ENCODE results near the gene PARP11.
"Not testable (repeated sequence)": the region's sequence is repeated elsewhere in the genome, so short reads cannot be mapped to it uniquely, and the experiment has no call there.

Gene PARP11

DNA sequence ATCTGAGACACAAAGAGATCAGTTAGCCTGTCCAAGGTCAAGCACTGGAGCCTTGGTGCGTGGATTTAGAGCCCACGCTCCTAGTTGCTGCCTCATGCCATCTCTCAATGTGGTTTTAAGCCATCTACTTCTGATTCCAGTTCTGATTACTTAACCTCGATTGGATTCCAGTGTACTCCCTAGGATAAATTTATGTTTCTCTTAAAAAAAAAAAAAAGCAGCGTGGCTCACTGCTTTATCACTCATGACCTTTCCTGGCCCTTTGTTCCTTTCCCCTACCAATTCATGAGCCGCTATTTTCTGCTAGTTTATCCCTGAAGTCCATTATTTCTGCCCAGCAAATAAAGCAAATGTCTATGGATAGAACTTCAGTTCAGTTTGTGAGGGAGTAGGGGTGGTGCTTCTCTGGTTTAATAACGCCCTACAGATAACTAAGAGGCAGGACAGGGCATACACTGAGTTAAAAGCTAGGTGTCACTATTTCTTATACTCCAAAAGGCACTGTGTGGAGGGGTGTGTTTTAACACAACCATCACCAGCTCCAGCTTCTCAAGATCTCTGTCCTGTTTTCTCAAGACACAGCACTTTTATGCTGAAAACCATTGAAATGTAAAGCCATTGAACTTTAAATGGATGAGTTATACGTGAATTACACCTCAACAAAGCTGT, 9.8 kb upstream of the PARP11 start:
- DNase-seq (ENCODE audit: low spot score) = peak; percentile 41

DNA sequence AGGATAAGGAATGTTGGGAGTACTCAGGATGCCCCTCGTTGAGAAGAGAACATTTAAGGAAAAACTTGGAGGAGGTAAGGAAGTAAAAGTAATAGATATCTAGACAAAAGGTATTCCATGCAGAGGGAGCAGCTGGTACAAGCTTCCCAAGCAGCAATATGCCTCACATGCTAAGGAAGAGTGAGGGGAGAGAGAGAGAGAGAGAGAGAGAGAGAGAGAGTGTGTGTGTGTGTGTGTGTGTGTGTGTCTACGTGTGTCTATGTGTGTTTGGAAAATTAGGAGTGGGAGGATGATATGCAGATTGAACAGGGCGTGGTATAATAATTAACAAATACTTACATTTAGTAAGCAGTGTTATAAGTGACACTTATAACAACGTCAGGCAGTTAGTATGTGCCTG, 9.2 kb upstream of the PARP11 start:
- no peak for DNase-seq (ENCODE audit: low spot score)

DNA sequence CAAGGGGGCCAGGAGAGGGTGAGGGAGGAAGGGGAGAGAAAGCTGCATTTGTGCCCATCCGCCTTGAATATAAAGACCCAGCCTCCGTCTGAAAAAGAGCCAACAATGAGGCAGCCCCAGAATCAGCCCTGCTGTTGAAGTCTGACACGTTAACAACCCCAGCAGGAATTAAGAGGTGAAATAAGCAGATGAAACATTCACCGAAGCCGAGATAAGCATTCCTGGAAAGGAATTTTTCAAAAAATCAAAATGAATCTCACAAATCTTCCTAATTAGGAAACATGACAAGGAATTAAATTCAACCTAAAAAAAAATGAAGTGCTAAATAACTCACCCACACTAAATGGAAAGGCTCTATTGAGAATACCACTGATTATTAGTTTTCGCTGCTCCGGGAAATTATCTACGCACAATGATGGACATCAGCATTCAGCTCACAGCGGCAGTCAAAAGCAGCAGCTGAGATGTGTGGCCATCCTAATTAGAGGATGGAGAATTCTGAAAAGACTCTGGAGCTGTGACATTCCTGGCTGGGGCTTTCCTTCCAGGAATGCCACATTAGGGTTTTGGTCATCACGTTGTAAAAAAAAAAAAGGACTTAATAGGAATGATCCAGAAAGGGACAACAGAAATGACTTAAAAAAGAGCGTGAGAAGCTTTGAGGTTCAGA, 8.2 kb upstream of the PARP11 start:
- no peak for DNase-seq (ENCODE audit: low spot score)

DNA sequence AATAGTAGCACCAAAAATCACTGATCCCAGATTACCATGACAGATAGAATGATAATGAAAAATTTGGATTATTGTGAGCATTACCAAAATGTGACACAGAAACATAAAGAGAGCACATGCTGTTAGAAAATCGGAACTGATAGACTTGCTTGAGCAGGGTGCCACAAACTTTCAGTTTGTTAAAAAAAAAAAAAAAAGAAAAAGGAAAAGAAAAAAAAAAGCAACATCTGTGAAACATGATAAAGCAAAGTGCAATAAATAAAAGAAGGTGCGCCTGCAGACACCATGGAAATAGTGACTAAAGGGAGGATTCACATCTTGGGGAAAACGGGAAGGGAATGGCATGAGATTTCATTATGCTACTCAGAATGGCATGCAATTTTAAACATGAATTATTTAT, 6.6 kb upstream of the PARP11 start:
- DNase-seq (ENCODE audit: low spot score) = no peak

DNA sequence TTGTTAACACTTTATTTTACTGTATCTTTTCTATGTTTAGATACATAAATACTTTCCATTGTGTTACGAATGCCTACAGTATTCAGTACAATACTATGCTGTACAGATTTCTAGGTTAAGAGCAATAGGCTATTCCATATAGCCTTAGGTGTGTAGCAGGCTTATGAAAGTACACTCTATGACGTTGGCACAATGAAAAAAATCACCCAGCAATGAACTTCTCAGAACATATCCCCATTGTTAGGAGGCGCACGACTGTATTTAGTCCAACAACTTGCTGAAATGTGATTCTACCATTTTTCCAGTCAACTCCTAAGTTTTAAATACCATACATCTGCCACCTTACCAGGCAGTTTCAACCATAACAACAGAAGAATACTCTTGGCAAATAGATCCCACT, 1.8 kb downstream of the PARP11 start:
- no peak for DNase-seq (ENCODE audit: low spot score)

DNA sequence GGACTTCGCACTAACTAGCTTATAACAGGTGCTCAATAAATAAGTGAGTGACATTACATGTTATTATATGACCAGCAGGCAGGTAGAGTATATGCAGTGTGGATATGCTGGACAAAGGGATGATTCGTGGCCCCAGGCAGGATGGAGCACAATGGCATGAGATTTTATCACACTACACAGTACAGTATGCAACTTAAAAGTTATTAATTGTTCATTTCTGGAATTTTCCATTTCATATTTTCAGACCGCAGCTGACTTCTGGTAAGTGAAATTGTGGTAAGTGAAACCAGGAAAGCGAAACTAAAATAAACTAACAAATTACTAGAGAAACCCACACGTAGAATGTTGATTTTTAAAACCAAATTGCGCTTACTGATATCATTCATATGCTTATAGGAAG, 3.3 kb downstream of the PARP11 start:
- DNase-seq (ENCODE audit: low spot score) = no peak

DNA sequence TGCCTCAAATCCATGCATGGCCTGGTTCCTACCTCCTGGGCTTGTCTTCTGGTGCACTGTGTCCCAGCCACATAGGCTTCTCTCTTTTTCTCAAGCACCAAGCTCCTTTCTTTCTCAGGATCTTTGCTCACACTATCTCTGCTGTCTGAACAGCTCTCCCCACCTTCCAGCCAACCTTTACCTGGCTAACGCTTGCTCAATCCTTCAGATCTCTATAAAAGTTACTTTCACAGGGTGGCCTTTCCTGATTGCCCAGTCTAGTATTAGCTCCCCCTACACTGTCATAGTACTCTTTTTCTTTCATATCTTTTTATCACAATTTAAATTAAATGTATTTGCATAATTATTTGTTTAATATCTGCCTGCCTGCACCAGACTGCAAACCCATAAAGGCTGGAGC, 3.8 kb downstream of the PARP11 start:
- DNase-seq (ENCODE audit: low spot score) = no peak

DNA sequence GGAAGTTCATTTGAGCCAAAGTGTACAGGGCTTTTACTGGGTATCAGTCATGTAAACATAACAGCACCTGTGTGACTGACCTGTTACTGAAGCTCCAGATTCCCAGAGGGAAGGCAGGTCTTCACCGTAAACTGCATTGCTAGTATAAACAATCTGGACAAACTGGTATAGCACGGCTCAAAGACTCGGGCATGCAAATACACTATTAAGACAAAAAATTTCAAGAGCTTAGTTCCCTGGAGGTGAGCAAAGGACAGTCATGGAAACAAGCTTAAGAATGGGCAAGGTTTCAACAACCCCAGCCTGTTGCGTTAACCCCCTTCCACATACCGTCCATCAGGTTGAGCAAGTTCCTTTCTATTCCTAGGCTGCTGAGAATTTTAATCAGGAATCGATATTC, 9.4 kb downstream of the PARP11 start:
- no peak for DNase-seq (ENCODE audit: low spot score)

DNA sequence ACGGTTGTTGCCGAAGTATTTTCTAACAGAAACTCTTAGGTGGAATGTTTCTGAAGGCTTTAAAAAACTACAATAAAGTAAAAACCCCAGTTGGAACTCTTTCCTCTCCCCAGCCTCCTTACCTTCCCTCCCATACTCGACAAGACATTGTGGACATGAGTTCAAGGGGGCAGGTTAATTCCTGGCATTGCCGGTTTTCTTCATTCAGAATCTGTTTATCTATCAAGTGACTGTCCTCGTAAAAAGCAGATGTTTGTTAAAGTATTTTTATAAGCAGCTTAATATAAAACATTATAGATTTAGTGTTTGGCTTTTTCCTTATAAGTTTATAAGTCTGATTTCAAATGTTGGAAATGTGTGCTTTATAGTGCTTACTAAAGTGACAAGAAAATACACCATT, 30.7 kb downstream of the PARP11 start:
- DNase-seq (ENCODE audit: low spot score) = no peak

DNA sequence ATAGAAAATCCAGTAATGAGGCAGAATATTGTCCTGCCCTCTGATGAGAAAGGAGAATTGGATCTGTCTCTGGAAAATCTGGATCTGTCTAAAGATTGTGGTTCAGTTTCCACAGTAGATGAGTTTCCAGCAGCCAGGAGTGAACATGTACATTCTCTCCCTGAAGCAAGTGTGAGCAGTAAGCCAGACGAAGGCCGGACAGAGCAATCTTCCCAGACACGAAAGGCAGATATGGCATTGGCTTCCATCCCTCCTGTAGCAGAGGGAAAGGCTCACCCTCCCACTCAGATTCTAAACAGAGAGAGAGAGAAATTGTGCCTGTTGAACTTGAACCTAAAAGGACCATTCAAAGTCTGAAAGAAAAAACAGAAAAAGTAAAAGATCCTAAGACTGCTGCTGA, 31.4 kb downstream of the PARP11 start:
- no peak for DNase-seq (ENCODE audit: low spot score)

DNA sequence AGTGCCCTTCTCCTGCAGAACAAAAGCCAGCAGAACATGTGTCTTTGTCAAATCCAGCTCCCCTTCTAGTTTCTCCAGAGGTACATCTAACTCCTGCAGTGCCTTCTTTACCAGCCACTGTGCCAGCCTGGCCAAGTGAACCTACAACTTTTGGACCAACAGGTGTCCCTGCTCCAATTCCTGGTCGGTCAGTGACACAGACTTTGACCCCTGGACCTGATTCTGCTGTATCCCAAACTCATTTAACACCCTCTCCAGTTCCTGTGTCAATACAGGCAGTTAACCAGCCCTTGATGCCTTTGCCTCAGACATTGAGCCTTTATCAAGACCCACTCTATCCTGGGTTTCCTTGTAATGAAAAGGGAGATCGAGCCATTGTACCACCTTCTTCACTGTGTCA, 32.4 kb downstream of the PARP11 start:
- DNase-seq (ENCODE audit: low spot score) = not testable (repeated sequence)

DNA sequence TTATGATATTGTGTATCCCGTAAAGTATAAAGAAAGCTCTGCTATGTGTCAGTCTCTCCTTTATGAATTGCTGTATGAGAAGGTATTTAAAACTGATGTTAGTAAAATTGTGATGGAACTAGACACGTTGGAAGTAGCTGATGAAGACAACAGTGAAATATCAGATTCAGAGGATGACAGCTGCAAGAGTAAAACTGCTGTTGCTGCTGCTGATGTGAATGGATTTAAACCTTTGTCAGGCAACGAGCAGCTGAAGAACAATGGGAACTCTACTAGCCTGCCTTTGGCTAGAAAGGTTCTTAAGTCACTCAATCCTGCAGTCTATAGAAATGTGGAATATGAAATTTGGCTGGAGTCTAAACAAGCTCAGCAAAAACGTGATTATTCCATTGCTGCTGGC, 33.5 kb downstream of the PARP11 start:
- not testable (repeated sequence) for DNase-seq (ENCODE audit: low spot score)

DNA sequence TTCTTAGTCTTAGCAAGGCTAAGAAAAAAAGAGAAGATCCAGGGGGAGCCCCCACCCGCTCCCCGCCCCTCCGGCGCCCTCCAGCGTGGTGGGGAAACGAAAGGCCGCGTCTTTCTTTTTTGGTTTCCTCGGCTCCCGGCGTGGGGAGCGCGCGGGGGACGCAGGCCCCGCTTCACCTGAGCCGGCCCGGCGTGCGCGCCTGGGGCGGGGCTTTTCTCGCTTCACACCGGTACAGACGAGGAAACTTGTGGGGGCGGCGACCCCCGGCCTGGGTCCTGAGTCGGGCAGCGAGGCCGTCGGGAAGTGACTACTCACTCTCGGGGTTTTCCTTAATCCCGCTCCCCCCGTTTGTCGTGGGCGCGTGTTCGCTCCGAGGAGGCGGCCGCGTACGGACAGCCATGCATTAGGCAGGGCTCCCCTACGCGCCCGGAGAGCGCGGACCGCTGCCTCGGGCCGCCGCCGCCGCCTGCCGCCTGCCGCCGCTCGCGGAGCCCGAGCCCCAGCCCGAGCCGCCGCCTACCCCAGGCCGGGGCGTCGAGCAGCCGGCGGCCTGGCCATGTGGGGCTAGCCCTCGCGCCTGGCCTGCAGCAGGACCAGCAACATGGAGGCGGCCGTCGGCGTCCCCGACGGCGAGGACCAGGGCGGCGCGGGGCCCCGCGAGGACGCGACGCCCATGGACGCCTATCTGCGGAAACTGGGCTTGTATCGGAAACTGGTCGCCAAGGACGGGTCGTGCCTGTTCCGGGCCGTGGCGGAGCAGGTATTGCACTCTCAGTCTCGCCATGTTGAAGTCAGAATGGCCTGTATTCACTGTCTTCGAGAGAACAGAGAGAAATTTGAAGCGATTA, 34.3 kb downstream of the PARP11 start:
- DNase-seq (ENCODE audit: low spot score) = not testable (repeated sequence)

DNA sequence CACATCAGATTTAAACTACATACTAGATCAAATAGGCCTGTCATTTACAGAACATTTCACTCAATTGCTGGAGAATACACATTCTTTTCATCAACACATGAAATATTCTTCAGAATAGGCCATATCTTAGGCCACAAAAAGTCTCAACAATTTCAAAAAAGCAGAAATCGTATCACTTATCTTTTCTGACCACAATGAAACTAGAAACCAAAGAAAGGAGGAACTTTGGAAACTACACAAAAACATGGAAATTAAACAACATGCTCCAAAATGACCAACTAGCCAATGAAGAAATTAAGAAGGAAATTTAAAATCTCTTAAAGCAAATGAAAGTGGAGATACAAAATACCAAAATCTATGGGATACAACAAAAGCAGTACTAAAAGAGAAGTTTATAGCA, 35.1 kb downstream of the PARP11 start:
- DNase-seq (ENCODE audit: low spot score) = no peak

DNA sequence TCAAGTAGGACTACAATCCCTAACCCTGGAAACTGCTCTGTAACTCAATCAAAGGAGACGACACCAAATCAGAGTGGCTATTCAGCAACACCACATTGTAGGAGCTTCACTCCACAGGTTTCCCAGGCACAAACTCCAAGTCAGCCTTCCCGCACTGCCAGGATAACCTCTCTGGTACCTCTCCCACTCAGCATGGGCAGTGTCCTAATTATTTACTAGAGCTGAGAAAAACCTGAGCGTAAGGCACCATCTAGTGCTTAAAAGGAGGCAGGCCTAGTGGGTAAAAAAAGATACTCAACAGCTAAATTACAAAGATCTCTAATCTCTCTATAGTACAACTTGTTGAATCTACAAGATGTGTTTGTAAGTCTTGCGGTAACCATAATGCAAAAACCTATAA, 36.1 kb downstream of the PARP11 start:
- no peak for DNase-seq (ENCODE audit: low spot score)

DNA sequence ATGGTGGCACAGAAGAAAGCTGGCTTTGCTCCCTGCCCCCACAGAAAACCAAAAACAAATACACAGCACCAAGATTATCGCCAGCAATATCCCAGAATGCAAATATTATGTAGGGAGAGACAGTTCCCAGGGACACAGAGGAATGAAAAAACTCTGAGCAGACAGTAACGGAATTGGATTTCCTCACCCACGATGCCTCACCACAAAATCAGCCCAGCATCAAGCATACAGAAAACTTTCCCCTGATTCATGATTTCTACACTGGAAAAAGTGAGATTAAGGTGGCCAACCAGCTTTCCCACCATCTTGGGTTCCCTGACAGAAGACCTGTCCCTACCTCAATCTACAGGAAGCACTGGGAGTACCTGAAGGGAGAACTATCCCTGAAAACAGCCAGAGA, 36.6 kb downstream of the PARP11 start:
- DNase-seq (ENCODE audit: low spot score) = no peak

DNA sequence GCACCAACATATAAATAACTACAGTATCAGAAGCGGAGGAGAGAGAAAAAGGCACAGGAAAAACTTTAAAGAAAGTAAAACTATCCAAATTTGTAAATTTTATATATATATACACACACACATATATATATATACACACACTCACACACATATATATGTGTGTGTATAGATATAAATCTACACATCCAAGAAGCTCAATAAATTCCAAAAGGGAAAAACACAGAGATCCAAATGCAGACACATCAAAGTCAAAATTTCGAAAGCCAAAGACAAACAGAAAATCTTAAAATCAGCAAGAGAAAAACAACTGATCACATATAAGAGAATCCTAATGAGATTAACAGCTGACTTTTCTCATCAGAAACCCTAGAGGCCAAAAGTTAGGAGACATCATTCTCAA, 37.3 kb downstream of the PARP11 start:
- DNase-seq (ENCODE audit: low spot score) = no peak

DNA sequence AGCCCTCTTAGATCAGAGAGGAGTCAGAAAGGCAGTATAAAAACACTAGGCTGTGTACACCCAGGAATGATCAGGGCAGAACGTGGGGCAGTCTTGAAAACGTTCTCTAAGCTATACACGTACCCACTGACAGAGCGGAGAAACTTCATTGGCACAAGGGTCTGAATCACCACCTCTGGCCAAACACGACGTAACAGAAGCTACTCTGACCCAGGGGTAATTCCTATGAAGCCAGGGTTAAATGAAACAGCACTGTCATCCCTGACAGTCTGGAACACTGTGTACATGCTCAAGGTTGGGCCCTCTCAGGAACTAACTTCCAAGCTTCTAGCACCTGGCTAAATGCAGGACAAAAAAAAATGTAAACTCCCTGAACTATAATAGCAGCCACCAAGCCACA, 38.4 kb downstream of the PARP11 start:
- DNase-seq (ENCODE audit: low spot score) = no peak

DNA sequence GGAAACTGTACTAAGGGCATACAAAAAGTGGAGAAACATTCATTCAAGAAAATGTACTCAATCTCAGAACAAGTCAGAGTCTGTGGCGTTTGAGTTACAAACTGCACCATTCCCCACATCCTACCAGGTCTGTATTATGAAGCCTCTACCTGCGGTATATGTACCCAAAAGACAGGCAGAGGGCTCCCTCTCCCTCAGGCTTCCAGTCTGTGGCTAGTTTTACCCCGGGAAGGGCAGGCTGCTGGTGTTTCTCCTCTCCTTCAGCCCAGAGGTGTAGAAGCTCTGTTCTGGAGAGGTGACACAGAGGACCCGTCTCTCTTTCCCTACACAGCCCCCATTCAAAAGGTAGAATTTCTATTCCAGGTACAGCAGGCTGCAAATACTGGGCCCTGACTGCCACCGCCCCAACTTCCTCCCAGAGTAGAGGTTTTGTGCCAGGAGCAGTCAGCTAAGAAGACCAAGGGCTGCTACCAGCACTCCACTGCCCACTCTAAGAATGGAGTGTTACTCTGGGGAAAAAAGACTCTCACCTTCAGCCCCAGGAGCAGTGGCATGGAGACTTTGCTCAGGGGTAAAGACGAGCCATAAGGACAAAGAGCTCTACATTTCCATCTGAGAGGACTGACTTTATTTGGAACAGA, 39.4 kb downstream of the PARP11 start:
- DNase-seq (ENCODE audit: low spot score) = no peak

DNA sequence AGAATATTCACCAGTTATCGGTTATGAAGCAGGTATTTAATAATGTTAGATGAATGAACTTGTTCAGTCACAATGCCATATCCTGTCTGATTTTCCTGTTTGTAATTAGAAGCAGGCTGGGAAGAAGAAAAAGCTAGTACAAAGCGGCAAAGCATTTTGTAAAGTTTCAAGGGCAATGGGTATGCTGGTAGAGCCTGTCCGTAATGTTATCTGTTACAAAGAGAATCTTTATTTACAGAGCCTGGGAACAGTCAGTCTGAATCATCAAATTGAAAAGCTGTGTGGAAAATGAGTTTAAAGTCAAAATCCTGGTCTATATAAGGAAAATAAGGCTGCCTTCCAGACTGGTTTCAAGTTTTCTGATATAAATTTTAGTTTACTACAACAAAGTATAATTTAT, 40.5 kb downstream of the PARP11 start:
- no peak for DNase-seq (ENCODE audit: low spot score)

DNA sequence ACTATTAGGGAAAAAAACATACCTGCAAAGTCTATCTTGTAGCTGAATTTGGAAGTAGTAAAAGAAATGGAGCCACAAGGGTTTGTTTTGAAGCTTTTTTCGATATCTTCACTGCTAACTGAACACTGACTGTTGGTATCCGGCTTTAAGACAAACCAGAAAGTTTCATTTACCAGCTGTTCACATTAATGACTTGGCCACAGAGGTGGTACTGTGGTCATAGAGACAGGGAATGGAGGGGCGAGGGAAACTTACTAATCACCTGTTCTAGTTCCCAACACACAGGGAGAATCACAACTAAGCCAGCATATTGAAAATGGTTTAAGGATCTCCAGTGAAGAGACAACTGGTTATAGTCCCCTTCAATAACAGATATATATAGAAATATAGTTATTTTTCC, 44.3 kb downstream of the PARP11 start:
- no peak for DNase-seq (ENCODE audit: low spot score)

DNA sequence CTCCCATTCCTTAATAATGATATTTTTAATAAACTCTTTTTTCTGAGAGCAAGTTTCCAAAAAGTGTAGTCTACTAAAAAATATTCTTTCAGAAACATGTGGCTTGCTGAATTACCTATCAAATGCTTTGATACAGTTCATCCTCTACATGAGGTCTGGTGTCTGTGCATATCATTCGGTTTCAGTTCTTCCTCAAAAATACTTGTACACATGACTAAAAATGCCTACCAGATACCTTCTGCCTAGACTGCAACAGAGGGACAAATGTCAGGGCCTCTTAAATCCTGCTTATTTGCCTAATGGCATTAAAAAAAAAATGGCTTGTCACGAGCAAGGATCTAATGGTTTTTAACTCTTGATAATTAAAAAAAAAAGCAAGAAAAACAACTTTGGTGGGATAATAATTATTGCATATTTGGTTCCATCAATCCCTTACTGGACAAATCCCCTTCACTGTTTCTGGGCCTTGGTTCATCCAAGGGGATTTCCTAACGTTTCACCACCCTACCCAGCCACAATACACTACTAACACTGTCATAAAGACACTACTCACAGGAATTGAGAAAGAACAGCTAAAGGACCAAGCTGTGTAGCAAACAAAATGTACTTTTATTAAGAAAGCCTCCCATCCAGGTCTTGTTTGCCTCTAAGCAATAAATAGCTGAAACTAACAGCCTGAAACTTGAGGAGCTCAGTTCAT, 45.7 kb downstream of the PARP11 start:
- no peak for DNase-seq (ENCODE audit: low spot score)
